AG10803 (cell line): ENCODE results near the gene SMYD3.

ENCODE experiments used
- DNase-seq: peaks from one replicate; pipeline ENCODE4 v3.0.0; 2010; ENCODE audit warnings: low read depth
- H3K4me3 ChIP-seq: 2 replicates; pipeline ENCODE4 v1.5.1; 2011; ENCODE audit warnings: mild to moderate bottlenecking, low read length, control low read depth
- TF ChIP-seq, protein P1 (sequence below): conservative IDR thresholded peaks from 2 replicates; pipeline ENCODE4 v1.5.1; 2011; ENCODE audit warnings: mild to moderate bottlenecking, low read length, control low read depth, inconsistent platforms

SMYD3 gene

DNA sequence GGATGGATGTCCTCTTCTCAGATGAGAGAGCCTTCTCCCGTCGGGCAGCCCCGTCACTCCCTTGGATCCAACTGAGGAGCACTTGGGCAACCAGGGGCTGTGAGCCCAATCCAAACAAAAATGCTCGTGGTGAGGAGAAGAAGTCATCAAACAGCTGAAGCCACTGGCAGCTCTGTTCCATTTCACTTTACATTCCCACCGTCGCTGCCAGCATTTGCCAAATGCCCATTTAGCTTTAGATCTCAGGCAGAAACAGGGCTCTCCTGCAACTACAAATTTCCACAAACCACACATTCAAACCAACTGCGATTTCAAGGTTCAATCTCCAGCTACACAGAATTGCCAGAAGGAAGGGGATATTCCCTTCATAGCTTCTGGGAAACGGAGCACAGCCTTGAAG lies 634.6 kb downstream of the SMYD3 start:
- TF ChIP-seq, protein P1, sequence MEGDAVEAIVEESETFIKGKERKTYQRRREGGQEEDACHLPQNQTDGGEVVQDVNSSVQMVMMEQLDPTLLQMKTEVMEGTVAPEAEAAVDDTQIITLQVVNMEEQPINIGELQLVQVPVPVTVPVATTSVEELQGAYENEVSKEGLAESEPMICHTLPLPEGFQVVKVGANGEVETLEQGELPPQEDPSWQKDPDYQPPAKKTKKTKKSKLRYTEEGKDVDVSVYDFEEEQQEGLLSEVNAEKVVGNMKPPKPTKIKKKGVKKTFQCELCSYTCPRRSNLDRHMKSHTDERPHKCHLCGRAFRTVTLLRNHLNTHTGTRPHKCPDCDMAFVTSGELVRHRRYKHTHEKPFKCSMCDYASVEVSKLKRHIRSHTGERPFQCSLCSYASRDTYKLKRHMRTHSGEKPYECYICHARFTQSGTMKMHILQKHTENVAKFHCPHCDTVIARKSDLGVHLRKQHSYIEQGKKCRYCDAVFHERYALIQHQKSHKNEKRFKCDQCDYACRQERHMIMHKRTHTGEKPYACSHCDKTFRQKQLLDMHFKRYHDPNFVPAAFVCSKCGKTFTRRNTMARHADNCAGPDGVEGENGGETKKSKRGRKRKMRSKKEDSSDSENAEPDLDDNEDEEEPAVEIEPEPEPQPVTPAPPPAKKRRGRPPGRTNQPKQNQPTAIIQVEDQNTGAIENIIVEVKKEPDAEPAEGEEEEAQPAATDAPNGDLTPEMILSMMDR = no peak
- DNase-seq = peak; percentile 44
- no peak overlapping the region for H3K4me3 ChIP-seq

DNA sequence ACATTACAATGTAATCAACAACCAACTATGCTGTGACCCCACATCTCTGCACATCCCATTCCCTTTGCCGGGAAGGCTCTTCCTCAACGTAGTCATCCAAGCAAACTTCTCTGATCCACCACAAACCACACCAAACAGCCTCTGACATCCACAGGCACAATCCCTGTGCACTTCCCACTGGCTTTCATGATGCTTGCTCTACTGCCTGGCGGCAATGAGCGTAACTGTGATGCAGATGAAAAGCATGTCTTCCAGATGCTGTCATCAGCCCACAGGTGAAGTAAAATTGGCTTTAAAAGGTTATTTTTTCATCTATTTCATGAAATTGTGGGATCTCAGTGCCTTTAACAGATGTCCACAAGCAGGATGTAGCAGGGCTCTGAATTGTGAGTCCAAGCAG lies 635.2 kb downstream of the SMYD3 start:
- DNase-seq = peak; percentile 95
- no peak overlapping the region for H3K4me3 ChIP-seq
- TF ChIP-seq, protein P1 = no peak

DNA sequence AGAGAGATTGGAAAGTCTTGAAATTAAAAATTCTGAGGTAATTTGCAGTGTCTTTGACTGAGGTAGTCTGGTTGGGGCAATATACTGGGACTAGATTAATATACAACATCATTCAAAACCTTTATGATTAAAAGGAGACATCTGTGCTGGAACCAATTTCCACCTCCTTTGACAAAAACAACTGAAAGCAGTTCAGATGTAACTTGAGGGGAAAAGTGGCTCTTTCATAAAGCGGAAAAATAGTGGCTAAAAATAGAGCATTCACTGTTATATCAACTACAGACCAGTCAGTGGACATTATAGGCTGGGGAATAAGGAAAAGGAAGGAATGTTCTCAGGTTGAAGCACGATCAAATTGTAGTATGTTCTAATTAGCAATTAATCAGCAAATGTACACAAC lies 635.9 kb downstream of the SMYD3 start:
- TF ChIP-seq, protein P1 = no peak
- DNase-seq = no peak
- no peak overlapping the region for H3K4me3 ChIP-seq

DNA sequence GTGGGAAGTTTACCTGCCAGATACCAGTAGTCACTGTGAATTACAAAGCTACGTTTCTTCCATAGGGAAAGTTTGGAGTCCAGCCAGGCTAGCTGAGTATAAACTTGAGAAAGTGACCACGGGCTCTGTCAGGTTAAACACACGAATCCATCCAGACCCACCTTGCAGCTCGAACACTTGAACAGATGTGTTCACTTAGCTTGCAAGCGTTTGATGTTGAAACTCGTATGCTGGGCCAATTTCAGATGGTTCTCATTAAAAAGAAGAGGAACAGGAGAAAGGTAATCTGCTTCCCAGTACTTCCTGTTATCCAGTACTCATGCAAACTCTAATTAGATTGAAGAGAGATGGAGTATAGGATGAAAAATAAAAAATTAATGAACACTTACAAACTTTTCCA lies 636.4 kb downstream of the SMYD3 start:
- peak; percentile 41 for DNase-seq

DNA sequence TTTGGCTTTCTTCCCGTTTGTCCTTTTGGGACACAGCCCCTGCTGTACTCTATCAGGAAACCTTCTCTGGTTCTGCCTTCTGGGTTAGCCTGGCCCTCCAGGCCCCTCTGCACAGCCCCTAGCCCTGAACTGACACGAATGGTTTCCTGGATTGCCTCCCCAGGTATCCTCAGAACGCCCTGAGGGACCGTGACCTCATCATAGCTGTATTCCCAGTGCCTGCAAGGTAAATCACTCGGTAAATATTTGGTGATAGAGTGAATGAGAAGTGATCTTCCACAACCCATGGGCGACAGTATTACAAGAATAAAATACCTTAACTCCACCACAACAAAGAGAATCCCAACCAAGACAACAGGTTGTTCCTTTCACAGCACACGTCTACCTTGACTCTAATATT lies 637.2 kb downstream of the SMYD3 start:
- no peak for DNase-seq
- TF ChIP-seq, protein P1 = no peak
- no peak overlapping the region for H3K4me3 ChIP-seq

More for the DNA sequence above, 636.4 kb downstream of the SMYD3 start:
- TF ChIP-seq, protein P1 = no peak
- no peak overlapping the region for H3K4me3 ChIP-seq

DNA sequence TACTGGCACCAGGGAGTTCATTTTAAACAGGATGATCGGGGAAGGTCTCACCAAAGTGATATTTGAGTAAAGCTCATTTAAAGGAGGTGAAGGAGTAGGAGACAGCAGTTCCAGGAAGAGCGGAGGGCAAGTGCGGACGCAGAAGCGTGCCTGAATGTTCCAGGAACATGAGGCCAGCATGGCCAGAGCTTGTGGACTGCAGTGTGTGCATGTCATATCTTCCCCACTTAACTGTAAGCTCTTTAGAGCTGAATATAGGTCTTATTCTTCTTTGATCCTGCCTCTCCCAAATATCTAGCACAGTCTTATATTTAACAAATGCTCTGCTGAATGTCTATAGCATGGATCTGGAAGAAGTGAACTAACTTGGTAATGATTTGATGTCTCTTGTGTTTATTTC lies 639.3 kb downstream of the SMYD3 start:
- TF ChIP-seq, protein P1 = no peak
- DNase-seq = no peak
- H3K4me3 ChIP-seq = no peak overlapping the region

DNA sequence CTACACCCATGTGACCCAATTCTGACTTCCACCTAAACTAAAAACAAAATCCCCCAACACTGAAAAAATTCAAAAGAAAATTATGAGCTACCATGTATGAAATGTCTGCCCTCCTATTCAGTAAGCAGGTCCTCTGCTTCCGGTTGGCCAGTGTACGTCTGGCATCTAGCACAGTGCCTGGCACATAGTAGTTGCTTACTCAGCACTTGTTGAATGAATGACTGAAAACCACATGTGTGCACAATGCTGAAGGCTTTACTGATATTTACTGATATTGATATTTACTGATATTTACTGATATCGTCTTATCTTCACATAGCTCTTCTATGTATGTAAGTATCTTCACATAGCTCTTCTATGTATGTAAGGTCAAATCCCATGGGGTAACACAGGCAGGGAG lies 642.2 kb downstream of the SMYD3 start:
- TF ChIP-seq, protein P1 = no peak
- DNase-seq = no peak
- no peak overlapping the region for H3K4me3 ChIP-seq
